DND-41 (cell line): Measurements from ENCODE around the gene TRRAP.

Experiments used
- ATAC-seq: fragments of 200-7000 bp; cut with Tn5 transposase; 3 replicates; pipeline ENCODE4 v1.9.1; 2021; ENCODE audit warnings: low read depth; ENCODE audit not compliant: insufficient read depth
- DNase-seq: peaks from one replicate; pipeline ENCODE4 v3.0.0-alpha.2; 2020
- H2AFZ ChIP-seq: 2 replicates; pipeline ENCODE4 v1.6.0; 2012; ENCODE audit warnings: low read depth, low read length
- H3K27ac ChIP-seq: 2 replicates; pipeline ENCODE4 v1.5.1; 2012; ENCODE audit warnings: low read length, inconsistent platforms
- H3K27me3 ChIP-seq: fragments of 200-600 bp; sonication (generic); 2 replicates; pipeline ENCODE4 v1.6.0; 2012; ENCODE audit warnings: low read length, mild to moderate bottlenecking, inconsistent platforms; ENCODE audit not compliant: insufficient read depth, poor library complexity
- H3K36me3 ChIP-seq: 2 replicates; pipeline ENCODE4 v1.5.1; 2012; ENCODE audit warnings: low read length, inconsistent platforms; ENCODE audit not compliant: insufficient read depth
- H3K4me1 ChIP-seq: 2 replicates; pipeline ENCODE4 v1.5.1; 2012; ENCODE audit warnings: mild to moderate bottlenecking, low read length; ENCODE audit not compliant: insufficient read depth
- H3K4me2 ChIP-seq: 2 replicates; pipeline ENCODE4 v1.6.0; 2012; ENCODE audit warnings: mild to moderate bottlenecking, moderate library complexity, low read length, inconsistent platforms; ENCODE audit not compliant: insufficient read depth
- H3K4me3 ChIP-seq, 2 experiments: fragments of 200-600 bp in 1 of 2; shearing (Covaris generic) in 1 of 2; 2 replicates each; pipeline ENCODE4 v1.5.1; 2012 to 2016; ENCODE audit warnings: inconsistent platforms in 2 of 2, low read length in 2 of 2, mild to moderate bottlenecking in 2 of 2, low read depth in 1 of 2, moderate library complexity in 1 of 2
- H3K79me2 ChIP-seq: 2 replicates; pipeline ENCODE4 v1.6.0; 2012; ENCODE audit warnings: low read length, inconsistent platforms; ENCODE audit not compliant: insufficient read depth
- H3K9ac ChIP-seq: 2 replicates; pipeline ENCODE4 v1.6.0; 2012; ENCODE audit warnings: low read depth, mild to moderate bottlenecking, inconsistent platforms, low read length, moderate library complexity
- H3K9me3 ChIP-seq: 2 replicates; pipeline ENCODE4 v1.5.1; 2012; ENCODE audit warnings: low read length, moderate library complexity, mild to moderate bottlenecking, inconsistent platforms; ENCODE audit not compliant: insufficient read depth, severe bottlenecking
- H4K20me1 ChIP-seq: 2 replicates; pipeline ENCODE4 v1.6.0; 2012; ENCODE audit warnings: low read length; ENCODE audit not compliant: insufficient read depth
- EZH2 ChIP-seq: IDR thresholded peaks from 3 replicates; pipeline ENCODE4 v1.6.1; 2012; ENCODE audit warnings: borderline replicate concordance, low read depth, mild to moderate bottlenecking, moderate library complexity, low read length, inconsistent platforms; ENCODE audit not compliant: severe bottlenecking
- TF ChIP-seq, protein P1 (sequence below): IDR thresholded peaks from 2 replicates; pipeline ENCODE4 v1.5.1; 2012; ENCODE audit warnings: borderline replicate concordance, low read length, moderate library complexity, mild to moderate bottlenecking; ENCODE audit not compliant: poor library complexity, severe bottlenecking; ENCODE audit errors: extremely low read depth

TRRAP gene

GRCh38 chr7:98998821-98999725 is 120.7 kb downstream of the TRRAP start:
- H3K4me1 ChIP-seq = no peaks in the 10 kb centered on the region
- no peak for ATAC-seq

DNA sequence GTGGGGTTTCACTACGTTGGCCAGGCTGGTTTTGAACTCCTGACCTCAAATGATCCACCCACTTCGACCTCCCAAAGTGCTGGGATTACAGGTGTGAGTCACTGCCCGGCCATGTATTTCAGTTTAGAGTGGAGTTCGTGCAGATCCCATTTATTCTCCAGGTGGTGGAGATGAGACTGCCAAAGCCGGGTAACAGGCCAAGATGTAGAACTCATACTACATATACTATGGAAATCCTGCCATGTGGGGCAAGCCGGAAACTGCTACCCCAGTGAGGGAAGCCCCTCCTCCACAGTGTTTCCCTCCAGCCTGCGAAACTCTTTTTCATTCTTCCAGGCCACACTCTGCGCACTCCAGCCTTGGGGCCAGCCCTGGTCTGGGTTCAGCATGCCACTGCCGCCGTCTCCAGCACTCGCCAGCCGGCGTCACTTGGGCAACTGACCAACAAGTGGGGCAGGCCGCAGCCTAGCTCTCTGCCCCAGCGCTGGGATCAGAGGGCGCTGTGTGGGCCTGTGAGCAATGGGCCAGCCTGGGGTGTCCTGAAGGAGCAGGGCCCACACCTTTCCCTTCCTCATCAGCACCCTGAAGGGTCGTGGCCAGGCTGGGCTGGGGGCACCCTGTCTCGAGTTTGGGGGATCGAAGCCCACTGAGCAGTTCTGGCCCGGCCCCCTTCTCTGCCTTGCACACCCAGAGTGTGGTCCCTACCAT is 122.0 kb downstream of the TRRAP start:
- ATAC-seq = no peak
- Histone ChIP-seq H3K4me2 (no peak overlapping the region), H3K9me3 (no peaks in the 10 kb centered on the region), H3K79me2 (no peaks in the 10 kb centered on the region), H2AFZ (no peak overlapping the region), H3K36me3 (peaks cover 93% of the 10 kb centered on the region), H4K20me1 (peaks cover 13% of the 10 kb centered on the region), H3K4me1 (no peaks in the 10 kb centered on the region), H3K27me3 (no peaks in the 10 kb centered on the region), H3K9ac (no peak overlapping the region), H3K4me3 (no peak overlapping the region), H3K27ac (no peak overlapping the region)
- DNase-seq = no peak
- TF ChIP-seq, protein P1, sequence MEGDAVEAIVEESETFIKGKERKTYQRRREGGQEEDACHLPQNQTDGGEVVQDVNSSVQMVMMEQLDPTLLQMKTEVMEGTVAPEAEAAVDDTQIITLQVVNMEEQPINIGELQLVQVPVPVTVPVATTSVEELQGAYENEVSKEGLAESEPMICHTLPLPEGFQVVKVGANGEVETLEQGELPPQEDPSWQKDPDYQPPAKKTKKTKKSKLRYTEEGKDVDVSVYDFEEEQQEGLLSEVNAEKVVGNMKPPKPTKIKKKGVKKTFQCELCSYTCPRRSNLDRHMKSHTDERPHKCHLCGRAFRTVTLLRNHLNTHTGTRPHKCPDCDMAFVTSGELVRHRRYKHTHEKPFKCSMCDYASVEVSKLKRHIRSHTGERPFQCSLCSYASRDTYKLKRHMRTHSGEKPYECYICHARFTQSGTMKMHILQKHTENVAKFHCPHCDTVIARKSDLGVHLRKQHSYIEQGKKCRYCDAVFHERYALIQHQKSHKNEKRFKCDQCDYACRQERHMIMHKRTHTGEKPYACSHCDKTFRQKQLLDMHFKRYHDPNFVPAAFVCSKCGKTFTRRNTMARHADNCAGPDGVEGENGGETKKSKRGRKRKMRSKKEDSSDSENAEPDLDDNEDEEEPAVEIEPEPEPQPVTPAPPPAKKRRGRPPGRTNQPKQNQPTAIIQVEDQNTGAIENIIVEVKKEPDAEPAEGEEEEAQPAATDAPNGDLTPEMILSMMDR = no peak
- no peak for TF ChIP-seq EZH2

More at GRCh38 chr7:98998821-98999725, 120.7 kb downstream of the TRRAP start:
- Histone ChIP-seq H3K27me3 (no peaks in the 10 kb centered on the region), H3K36me3 (peaks cover 93% of the 10 kb centered on the region), H3K79me2 (no peaks in the 10 kb centered on the region), H4K20me1 (peaks cover 13% of the 10 kb centered on the region), H2AFZ (no peak overlapping the region), H3K27ac (no peak overlapping the region), H3K4me2 (no peak overlapping the region), H3K9me3 (no peaks in the 10 kb centered on the region), H3K9ac (no peak overlapping the region), H3K4me3 (no peak overlapping the region)
- no peak for TF ChIP-seq EZH2
- TF ChIP-seq, protein P1 = no peak
- no peak for DNase-seq

- Histone ChIP-seq H3K36me3 (peaks cover 93% of the 10 kb centered on the region), H3K4me1 (no peaks in the 10 kb centered on the region), H3K9me3 (no peaks in the 10 kb centered on the region), H3K27me3 (no peaks in the 10 kb centered on the region), H3K27ac (no peak overlapping the region), H2AFZ (no peak overlapping the region), H3K4me3 (no peak overlapping the region), H3K79me2 (no peaks in the 10 kb centered on the region), H3K9ac (no peak overlapping the region), H3K4me2 (no peak overlapping the region), H4K20me1 (peaks cover 11% of the 10 kb centered on the region)
- ATAC-seq = no peak
- TF ChIP-seq, protein P1 = no peak
- no peak for TF ChIP-seq EZH2
- no peak for DNase-seq
Observed at GRCh38 chr7:99000904-99001465, 122.7 kb downstream of the TRRAP start.
